Measurements from ENCODE around the gene MATN4.

The MATN4 gene

DNA sequence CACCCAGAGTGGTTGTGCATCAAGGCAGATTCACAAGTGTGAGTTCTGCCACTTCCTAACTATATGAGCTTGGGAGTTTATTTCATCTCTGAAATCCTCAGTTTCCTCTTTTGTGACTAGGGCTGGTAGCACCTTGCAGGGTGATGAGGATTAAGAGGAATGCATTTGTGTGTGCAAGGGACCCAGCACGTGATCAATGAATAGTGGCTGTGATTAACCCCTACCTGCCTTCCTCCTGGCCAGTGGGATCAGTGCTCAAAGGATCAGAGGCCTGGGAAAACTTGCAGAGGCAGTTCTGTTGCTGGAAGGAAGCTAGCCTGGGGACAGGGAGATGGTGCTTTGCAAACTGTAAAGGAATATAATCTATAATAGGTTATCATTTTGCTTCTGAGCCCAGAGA, 32.9 kb upstream of the MATN4 start:
- DNase-seq = no peak

- no peak for DNase-seq
Measured at GRCh38 chr20:45340236-45340847, 32.2 kb upstream of the MATN4 start.

GRCh38 chr20:45339799-45340198, 31.7 kb upstream of the MATN4 start:
- no peak for DNase-seq

- DNase-seq = no peak
Measured at GRCh38 chr20:45339084-45339483, 31.0 kb upstream of the MATN4 start.

DNA sequence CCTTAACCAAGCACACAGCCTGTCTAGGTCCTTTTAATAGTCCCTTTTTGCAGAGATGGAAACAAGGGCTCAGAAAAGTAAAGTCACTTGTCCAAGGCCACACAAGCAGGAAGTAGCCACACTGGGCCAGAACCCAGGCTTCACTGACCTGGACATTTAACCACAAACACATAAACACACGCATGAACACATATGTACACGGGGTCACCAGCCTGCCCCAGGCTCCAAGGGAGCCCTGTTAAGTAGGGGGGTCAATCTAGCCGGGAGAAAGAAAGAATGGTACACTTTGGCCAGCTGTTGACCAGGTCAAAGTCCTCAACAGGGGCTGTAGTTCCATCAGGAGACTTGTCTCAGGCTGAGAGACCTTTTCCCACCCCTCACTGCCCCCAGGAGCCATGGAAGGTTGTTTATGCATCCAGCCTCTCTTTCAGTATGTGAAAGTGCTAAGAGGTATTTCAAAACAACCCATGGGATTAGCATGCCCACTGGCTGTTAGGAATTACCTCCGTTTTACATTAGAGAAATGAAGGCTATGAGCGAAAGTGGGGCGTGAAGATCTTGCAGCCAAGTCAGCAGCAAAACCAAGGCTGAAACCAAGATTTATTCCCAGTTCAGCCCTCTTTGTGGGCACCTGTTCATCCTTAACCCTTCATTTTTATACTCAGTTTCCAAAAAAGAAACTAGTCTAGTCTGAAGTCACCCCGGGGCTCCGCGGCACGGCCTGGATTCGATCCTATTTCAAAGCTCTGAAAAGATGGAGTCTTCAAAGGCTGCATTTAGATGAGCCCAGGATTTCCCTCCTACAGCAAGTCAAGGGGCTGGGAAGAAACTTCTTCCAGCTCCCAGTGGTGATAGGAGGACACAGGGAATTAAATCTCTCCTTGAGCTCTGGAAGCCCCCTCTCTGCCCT, 30.3 kb upstream of the MATN4 start:
- DNase-seq = no peak

- no peak for DNase-seq
Measured at GRCh38 chr20:45337367-45338120, 29.4 kb upstream of the MATN4 start.

DNA sequence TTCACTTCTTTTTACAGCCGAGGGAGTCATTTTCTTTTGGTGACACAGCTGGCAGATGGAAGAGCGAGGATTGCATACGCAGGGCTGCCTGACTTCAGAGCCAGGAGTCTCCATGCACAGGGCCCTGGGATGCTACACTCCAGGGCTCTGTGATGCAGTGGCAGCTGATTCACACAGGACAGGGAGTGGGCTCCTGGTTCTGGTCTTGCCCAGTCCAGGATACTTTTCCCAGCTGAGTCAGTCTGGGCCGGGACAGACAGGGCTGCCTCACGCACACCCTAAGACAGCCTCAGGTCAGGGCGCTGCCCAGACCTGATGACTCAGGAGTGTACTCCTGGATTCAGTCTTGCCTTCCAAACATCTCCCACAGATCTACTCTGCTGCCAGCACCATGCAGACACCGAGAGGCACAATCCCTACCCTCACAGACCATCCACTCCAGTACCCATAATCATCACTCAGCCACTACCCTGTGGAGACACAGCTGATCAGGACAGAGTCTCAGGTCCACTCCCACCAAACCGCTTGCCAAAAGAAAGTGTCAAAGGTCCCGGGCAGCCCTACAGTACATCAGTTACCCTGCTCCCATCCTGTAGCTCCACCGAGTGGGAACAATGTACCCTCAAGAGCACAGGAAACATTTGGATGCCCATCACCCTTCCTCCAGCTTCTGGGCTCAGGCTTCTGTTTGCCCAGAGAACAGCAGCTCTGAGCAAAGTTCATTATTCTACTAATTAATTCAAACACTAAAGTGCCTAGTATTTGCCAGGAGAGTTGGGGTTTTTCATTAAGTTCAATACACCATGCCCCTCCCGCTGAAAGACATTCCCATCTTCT, 28.6 kb upstream of the MATN4 start:
- no peak for DNase-seq

GRCh38 chr20:45330476-45330875, 22.4 kb upstream of the MATN4 start:
- DNase-seq = no peak

DNA sequence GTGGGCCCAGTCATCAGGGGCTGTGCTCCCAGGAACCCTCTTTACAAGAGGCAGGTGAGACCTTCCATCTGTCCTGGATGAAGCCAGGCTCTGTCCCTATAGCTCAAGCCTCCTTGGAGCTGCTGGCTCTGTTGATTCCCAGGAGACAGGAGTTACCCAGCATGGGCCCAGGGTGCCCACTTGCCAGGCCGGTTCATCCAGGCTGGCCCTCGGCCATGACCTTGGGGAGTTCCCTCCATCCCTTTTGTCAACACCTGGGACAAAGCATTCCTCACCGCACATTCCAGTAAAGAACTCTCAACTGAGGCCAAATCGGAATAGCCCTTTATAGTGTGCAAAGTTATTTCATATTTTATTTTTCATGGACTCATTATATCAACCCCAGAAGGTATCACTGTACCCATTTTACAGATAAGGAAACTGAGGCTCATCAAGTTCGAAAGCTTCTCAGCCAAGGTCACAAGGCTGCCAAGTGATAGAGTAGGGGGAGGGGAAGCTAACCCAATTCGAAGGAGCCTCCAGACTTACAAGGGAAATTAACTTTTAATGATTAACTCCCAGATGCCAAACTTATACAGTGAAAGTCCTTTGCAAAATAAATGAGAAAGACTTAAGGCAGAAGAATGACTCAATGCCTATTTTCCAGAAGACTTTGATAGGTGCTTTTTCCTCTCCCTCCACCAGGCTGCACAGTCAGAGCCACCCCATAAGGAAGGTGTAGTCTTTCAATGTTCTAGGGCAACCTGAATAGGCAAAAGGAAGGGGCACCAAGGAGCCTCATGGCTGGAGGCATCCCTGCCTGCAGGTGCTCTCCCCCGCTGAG, 21.6 kb upstream of the MATN4 start:
- DNase-seq = no peak

DNA sequence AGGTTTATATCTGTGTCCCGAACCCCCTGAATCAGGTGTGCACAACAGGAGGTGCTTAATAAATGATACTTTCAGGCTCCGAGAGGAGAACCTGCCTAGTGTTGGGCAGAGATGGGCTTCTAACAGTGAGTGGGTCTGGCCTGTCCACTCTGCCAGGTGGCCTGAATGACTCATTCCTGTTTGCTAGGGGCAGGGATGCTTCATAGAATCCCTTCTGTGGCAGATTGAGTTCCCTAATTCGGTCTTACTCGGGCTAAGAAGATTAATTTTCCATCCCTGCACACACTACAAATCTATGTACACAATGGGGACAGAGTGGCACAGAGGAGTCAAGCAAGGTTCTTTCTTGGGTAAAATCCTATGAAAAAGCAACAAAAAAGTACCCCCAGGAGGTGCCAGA, 20.4 kb upstream of the MATN4 start:
- DNase-seq = no peak

- DNase-seq = no peak
Measured at GRCh38 chr20:45325371-45325770, 17.3 kb upstream of the MATN4 start.

GRCh38 chr20:45323731-45324130, 15.6 kb upstream of the MATN4 start:
- DNase-seq = no peak

DNA sequence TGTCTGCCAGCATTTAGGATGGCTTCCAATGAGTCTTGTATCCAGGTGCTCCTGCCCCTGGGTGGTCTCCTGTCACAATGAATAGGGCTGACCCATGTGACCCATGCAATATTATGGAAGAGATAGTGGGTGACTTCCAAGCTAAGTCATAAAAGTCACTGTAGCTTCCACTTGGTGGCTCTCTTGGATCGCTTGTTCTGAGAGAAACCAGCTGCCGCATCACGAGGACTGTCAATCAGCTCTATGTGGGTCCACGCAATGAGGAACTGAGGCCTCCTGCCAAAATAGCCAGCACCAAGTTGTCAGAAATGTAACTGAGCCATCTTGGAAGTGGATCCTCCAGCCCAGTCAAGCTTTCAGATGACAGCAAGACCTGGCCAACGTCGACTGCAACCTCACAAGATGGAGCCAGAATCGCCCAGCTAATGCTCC, 14.9 kb upstream of the MATN4 start:
- DNase-seq = peak; percentile 86 to 87

DNA sequence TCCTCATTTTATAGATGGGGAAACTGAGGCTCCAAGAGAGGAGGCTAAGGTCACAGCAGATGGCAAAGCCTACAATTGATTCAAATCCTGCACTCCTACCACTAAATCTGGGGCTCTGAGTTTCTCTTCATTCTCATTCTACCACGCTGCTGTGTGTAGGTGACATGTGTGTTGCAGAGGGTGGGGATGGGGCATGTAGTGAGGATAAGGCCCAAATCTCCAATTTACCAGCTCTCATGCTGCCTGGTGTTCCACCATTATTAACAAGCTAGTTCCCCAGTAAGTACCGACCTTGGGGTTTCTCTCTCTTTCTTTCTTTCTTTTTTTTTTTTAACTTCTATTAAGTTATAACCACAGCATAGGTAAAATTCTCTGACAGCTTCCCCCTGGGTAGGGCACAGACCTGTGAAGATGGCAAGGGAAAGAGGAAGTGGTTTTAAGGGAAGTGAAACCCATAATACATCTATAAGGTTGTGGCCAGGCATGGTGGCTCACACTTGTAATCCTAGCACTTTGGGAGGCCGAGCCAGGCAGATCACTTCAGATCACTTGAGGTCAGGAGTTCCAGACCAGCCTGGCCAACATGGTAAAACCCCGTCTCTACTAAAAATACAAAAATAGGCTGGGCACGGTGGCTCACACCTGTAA, 13.0 kb upstream of the MATN4 start:
- peak; percentile 65 to 82 for DNase-seq

DNA sequence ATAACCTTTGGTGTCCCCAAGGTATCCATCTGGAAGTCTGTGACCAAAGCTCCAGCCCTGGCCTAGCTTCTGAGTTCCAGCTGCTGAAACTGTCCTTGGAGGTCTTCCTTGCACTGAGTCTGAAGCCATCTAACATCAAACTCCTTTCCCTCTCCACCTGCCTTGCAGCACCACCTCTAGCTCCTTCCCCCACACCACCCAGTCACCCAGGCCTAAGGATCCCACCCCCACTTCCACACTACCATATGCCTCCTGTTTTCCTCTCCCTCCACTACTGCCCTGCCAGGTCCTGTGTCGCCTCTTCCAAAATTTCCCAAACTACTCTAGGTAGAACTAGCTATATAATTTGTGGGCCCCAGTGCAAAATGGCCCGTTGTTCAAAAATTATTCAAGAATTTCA, 10.8 kb upstream of the MATN4 start:
- DNase-seq = no peak

DNA sequence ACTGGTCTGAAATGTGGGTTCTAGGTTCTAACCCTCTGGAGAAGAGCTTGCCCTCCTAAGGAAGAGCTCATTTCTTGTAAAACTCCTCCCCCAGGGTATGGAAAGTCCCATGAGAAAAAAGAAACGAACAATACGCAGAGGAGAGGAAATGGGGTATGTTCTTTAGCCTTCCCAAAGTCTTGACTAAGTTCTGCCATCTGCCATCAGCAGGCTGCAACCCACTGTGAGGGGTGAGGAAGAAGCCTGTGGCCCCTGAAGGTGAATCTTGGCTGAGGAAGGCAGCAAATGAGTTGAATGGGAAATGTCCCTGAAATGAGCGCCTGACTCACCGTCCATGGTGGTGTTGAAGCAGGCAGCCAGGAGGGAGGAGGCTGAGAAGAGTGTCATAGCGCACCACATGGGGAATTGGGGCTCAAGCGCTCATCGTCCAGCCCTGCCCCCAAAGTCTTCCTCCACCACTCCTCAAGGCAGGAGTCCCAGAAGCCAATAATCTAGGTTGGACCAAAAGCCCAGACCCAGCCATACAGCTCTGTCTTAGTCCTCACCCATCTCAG, 10.4 kb upstream of the MATN4 start:
- no peak for DNase-seq

DNA sequence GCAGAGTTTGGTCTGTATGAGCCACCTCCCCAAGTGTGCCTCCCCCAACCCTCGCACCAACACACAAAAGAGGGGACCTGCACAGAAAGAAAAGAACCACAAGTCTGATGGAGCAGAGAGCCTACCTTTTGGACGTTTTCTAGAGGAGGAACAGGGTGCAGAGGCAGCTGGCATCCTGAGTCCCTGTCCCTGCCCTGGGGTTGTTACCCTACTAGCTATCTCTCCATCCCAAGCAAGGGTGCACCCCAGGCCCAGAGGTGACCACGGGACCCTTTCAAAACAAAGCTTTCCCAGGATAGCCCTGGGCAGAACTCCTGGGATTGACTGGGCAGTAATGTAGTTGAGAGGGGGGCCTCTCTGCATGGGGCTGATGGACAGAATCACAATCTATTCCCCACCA, 9.7 kb upstream of the MATN4 start:
- no peak for DNase-seq

DNA sequence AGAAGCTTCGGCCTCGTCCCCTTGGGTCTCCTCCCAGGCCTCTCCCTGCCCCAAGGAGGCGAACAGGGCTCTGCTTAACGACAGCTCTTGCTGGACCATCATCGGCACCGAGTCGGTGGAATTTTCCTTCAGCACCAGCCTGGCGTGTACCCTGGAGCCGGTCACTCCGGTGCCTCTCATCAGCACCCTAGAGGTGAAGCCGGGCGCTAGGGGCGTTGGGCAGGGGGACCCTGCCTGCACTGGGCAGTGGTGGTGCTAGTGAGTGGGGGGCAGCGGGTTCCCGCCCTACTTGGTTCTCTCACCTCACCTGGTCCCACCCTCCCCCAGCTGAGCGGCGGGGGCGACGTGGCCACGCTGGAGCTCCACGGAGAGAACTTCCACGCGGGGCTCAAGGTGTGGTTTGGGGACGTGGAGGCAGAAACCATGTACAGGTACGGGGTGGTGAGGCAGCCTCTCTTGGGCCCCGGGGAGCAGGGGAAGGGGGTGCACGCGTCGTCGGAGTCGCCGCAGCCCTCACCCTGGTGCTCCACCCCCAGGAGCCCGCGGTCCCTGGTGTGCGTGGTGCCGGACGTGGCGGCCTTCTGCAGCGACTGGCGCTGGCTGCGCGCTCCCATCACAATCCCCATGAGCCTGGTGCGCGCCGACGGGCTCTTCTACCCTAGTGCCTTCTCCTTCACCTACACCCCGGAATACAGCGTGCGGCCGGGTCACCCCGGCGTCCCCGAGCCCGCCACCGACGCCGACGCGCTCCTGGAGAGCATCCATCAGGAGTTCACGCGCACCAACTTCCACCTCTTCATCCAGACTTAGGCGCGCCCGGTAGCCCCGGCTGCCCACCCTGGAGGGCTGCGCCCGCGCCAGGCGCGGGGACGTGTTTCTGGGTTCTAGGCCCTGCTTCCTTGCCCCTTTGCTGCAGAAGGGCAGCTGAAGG, 8.3 kb upstream of the MATN4 start:
- no peak for DNase-seq

GRCh38 chr20:45315672-45316071, 7.6 kb upstream of the MATN4 start:
- DNase-seq = no peak

DNA sequence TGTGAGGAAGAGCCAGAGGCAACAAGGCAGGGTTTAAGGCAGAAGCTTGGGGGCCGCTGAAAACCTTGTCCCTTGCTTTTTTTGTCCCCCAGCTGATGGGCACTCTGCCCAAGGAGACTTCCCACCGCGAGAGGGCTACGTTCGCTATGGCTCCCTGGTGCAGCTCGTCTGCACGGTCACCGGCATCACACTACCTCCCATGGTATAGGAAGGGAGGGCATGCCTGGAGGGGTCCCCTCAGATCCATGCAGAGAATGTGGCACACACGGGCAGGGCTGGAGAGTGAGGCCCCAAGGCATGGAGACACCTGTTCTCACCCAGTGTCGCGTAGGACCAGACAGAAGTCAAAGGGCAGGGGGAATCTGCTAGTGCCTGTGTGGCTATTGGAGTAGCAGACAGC, 5.8 kb upstream of the MATN4 start:
- DNase-seq = no peak

Data from AML-193 (cell line).